PC-3 (cell line): ENCODE results near the gene LRFN4. TPM values are rescaled to one million over a fixed set of nuclear protein-coding genes. Genes with fewer than 3 reads are reported as not detected.

Experiments used
- ATAC-seq: fragments of 200-7000 bp; cut with Tn5 transposase; 2 replicates; pipeline ENCODE4 v1.9.1; 2020; ENCODE audit warnings: mild to moderate bottlenecking, moderate library complexity
- BruUV-seq: library from RNA; stranded (reverse); fragments of 400-500 nt; replicated peaks from 2 replicates; lab custom pipeline; 2021; lab: Mats Ljungman, UMichigan
- CTCF ChIA-PET: fragments of 300-600 bp; sonication (Branson Sonifier 250); formaldehyde crosslinking; loops from one replicate; lab custom pipeline; 2022; ENCODE audit warnings: antibody characterized with exemption; lab: Charles Lee
- POLR2A ChIA-PET: fragments of 300-600 bp; sonication (Branson Sonifier 250); formaldehyde crosslinking; loops from one replicate; lab custom pipeline; 2022; ENCODE audit warnings: antibody characterized with exemption; ENCODE audit not compliant: unreplicated experiment; lab: Charles Lee
- DNase-seq: peaks from one replicate; pipeline ENCODE4 v3.0.0-alpha.2; 2015
- H2AFZ ChIP-seq: fragments of 300-600 bp; sonication (generic); 2 replicates; pipeline ENCODE4 v1.6.0; 2016; ENCODE audit warnings: antibody characterized with exemption, low read length
- H3F3A ChIP-seq: fragments of 300-600 bp; sonication (generic); one replicate; pipeline ENCODE4 v1.6.0; 2017; ENCODE audit warnings: antibody characterized with exemption, low read length, control low read depth, mild to moderate bottlenecking; ENCODE audit not compliant: unreplicated experiment
- H3K27ac ChIP-seq: fragments of 300-600 bp; sonication (generic); 2 replicates; pipeline ENCODE4 v1.5.1; 2016; ENCODE audit warnings: mild to moderate bottlenecking, low read length
- H3K27me3 ChIP-seq: fragments of 300-600 bp; sonication (generic); 2 replicates; pipeline ENCODE4 v1.6.1; 2016; ENCODE audit warnings: low read length, mixed read lengths
- H3K36me3 ChIP-seq: fragments of 300-600 bp; sonication (generic); 2 replicates; pipeline ENCODE4 v1.6.1; 2016; ENCODE audit warnings: low read depth, mixed run types, low read length, mixed read lengths
- H3K4me1 ChIP-seq: fragments of 300-600 bp; sonication (generic); 2 replicates; pipeline ENCODE4 v1.5.1; 2016; ENCODE audit warnings: low read length; ENCODE audit not compliant: insufficient read depth
- H3K4me2 ChIP-seq: fragments of 300-600 bp; sonication (generic); 2 replicates; pipeline ENCODE4 v1.6.0; 2016; ENCODE audit warnings: low read length
- H3K4me3 ChIP-seq: fragments of 300-600 bp; sonication (generic); 2 replicates; pipeline ENCODE4 v1.5.1; 2016; ENCODE audit warnings: mild to moderate bottlenecking, low read length, mixed read lengths
- H3K79me2 ChIP-seq: fragments of 300-600 bp; sonication (generic); 2 replicates; pipeline ENCODE4 v1.6.1; 2017; ENCODE audit warnings: low read length, mixed read lengths
- H3K9ac ChIP-seq: fragments of 300-600 bp; sonication (generic); 2 replicates; pipeline ENCODE4 v1.6.0; 2016; ENCODE audit warnings: mild to moderate bottlenecking, low read length
- H3K9me2 ChIP-seq: fragments of 300-600 bp; sonication (generic); replicated peaks from 2 replicates; pipeline ENCODE4 v1.6.1; 2016; ENCODE audit warnings: mixed run types, low read length, mixed read lengths
- H3K9me3 ChIP-seq: fragments of 300-600 bp; sonication (generic); 2 replicates; pipeline ENCODE4 v1.6.1; 2016; ENCODE audit warnings: low read length, mixed read lengths
- H4K20me1 ChIP-seq: fragments of 300-600 bp; sonication (generic); 2 replicates; pipeline ENCODE4 v1.6.1; 2016; ENCODE audit warnings: low read length, mixed read lengths
- CTCF ChIP-seq: fragments of 300-600 bp; sonication (generic); conservative IDR thresholded peaks from 2 replicates; pipeline ENCODE4 v1.5.1; 2017; ENCODE audit warnings: antibody characterized with exemption, low read depth, mild to moderate bottlenecking, low read length
- EZH2 ChIP-seq: fragments of 300-600 bp; sonication (generic); IDR thresholded peaks from one replicate; pipeline ENCODE4 v1.6.1; 2017; ENCODE audit warnings: antibody characterized with exemption, mild to moderate bottlenecking, low read length; ENCODE audit not compliant: unreplicated experiment
- EZH2phosphoT487 ChIP-seq: fragments of 300-600 bp; sonication (generic); IDR thresholded peaks from 2 replicates; pipeline ENCODE4 v1.6.1; 2018; ENCODE audit warnings: mild to moderate bottlenecking, antibody characterized with exemption, low read length, borderline replicate concordance
- intact Hi-C: fragments of 100-400 bp; cut with micrococcal nuclease; formaldehyde crosslinking; loops from 2 replicates; pipeline ENCODE4 v1.9.0; 2023
- total RNA-seq: library from RNA; depleted of rRNA; stranded (reverse); fragments of >200 nt; gene quantifications from 2 replicates; pipeline ENCODE4 v1.2.3, GENCODE V29; 2014

LRFN4 gene
- total RNA-seq, 1 experiment from 2014 or later = 64.4 TPM

GRCh38 chr11:66862559-66863037 is 5.7 kb downstream of the LRFN4 start:
- Histone ChIP-seq H3K4me3 (no peak overlapping the region), H2AFZ (no peak overlapping the region), H3K9ac (no peak overlapping the region), H3K4me2 (no peak overlapping the region), H3K27me3 (no peaks in the 10 kb centered on the region), H3F3A (no peaks in the 10 kb centered on the region), H3K79me2 (peaks cover 22% of the 10 kb centered on the region), H3K4me1 (peaks cover 8% of the 10 kb centered on the region; the same call in 1 of the 2 replicates), H4K20me1 (no peaks in the 10 kb centered on the region), H3K9me3 (no peaks in the 10 kb centered on the region), H3K36me3 (no peaks in the 10 kb centered on the region; the same call in 1 of the 2 replicates), H3K9me2 (no peaks in the 10 kb centered on the region), H3K27ac (no peak overlapping the region)
- CTCF ChIA-PET = no interaction called here
- POLR2A ChIA-PET = interaction anchor here (0.7 kb wide), 1 partner anchor 378 kb away, joined by 3 read pairs; no protein-coding TSS in a partner anchor
- DNase-seq (no peak), ATAC-seq (no peak)
- TF ChIP-seq EZH2 = no peak
- TF ChIP-seq CTCF = no peak
- TF ChIP-seq EZH2phosphoT487 = no peak
- intact Hi-C loops = no loop called here
- BruUV-seq = no TSS peak

- Histone ChIP-seq H3K4me3 (no peak overlapping the region), H3K9ac (no peak overlapping the region), H3K9me2 (no peaks in the 10 kb centered on the region), H3K27me3 (no peaks in the 10 kb centered on the region), H3F3A (no peaks in the 10 kb centered on the region), H3K4me2 (no peak overlapping the region), H3K4me1 (no peaks in the 10 kb centered on the region), H3K36me3 (no peaks in the 10 kb centered on the region; the same call in 1 of the 2 replicates), H3K27ac (no peak overlapping the region), H3K9me3 (no peaks in the 10 kb centered on the region), H2AFZ (no peak overlapping the region), H4K20me1 (no peaks in the 10 kb centered on the region), H3K79me2 (peaks cover 12% of the 10 kb centered on the region)
- TF ChIP-seq EZH2phosphoT487 (no peak), CTCF (no peak), EZH2 (no peak)
- POLR2A ChIA-PET = interaction anchor here (0.7 kb wide), 1 partner anchor 377 kb away, joined by 3 read pairs; no protein-coding TSS in a partner anchor
- intact Hi-C loops = no loop called here
- CTCF ChIA-PET = no interaction called here
- no peak for ATAC-seq
- BruUV-seq = no TSS peak
- no peak for DNase-seq
Measured at GRCh38 chr11:66863428-66864125, 6.7 kb downstream of the LRFN4 start.
